Ammon's horn (tissue), 1 donor: ENCODE data around the gene COPG2.
"Not testable (repeated sequence)": the region's sequence is repeated elsewhere in the genome, so short reads cannot be mapped to it uniquely, and the experiment has no call there.

ENCODE experiments used
- DNase-seq: peaks from one replicate; pipeline ENCODE4 v3.0.0-alpha.2; 2016; ENCODE audit warnings: low spot score

COPG2 gene

DNA sequence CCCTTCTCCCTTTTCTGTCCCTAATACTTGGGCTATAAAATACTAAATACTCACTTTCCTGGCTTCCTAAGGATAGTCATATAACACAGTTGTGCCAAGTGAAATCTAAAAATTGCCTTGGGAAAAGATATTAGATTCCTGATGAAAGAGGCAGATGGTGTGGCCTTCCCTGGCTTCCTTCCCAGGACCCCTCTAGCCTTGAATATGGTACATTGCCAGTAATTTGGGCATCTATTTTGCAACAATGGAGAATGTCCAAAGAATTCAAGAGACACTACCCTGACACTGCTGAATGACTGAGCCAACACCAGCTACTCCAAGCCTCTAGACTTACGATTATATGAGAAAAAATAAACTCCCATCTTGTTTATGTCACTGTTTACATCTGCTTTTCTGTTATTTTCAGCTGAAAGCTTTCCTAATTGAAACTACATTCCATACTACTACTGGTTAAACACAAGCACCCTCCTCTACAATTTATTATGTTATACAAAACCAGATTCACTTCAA lies 17.9 kb downstream of the COPG2 start:
- no peak for DNase-seq

DNA sequence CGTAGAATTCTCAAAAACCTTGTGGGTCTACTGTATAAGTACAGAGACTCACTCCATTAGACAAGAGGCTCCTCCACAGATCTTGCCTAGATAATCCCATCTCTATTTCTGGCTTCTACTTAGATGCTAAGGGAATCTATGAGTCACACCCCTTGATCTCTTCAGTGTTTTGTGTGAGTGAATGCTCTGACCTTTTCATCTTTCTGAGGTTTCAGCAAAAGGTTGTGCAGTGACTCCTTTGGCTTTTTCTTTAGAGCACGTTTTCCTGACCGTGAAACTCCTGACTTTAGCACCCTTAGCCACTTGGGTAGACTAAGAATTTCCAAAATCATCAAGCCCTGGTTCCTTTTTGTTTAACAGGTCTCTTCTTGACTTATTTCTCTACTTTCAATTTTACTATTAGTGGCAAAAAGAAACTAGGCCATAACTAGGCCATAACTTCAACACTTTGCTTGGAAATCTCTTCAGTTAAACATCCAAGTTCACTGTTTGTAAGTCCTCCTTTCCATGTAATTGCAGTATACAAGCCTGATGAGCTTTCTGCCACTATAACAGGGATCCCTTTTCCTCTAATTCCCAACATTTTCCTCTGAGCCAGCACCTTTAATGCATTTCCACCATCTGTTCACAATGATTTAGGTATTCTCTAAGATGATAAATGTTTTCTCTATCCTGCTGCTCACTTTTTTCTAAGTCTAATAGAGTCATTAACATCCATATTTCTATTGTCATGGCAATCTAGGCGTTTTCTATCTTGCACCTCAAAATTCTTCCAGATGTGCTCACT lies 19.4 kb downstream of the COPG2 start:
- DNase-seq = no peak

DNA sequence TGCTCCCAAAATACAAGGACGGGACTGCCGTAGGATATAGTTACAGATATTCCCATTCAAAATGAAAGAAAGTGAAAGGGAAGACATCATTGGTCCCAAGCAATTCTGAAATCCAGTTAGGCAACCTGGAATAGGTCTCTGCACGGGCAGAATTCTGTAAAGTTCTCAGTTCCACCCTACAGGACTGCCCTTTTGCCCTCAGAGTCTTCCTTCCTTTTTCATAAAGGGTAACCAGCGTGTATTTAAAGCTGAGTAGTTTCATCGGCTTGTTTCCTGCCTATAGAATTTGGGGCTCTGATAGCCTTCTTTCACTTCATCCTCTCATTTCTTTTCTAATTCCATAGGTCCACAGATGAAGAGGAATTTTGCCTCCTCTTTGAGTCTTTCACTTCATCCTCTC lies 20.0 kb downstream of the COPG2 start:
- DNase-seq = no peak

DNA sequence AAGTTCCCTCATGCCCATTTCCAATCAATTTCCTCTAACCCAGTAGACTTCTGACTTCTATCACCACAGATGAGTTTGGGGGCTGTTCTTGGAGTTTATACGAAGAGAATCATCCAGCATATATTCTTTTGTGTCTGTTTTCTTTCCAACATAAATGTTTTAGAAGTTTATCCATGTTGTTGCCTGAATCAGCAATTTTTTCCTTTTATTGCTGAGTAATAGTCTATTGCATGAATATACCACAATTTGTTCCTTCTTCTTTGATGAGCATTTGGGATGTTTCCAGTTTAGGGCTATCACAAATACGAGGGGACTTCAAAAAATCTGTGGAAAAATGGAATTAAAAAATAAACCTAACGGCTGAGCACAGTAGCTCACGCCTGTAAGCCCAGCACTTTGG lies 26.2 kb downstream of the COPG2 start:
- no peak for DNase-seq

DNA sequence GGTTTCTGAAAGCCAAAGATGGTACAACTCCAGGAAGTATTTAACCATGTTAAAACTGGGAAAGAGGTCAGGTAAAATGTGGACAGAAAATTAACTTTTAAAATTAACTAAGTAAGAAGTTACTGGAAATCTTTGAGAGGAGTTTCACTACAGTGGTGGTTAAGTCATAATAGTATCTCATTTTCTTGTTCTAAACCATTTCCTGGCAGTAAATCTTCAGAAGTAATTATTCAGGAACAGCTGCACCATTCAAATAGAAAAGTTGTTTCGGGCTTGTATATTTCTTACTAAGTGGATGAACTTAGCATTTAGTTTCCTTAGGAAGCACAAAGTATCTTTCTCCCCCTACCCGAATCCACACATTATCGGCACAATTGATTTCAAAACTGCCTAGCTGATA lies 27.1 kb downstream of the COPG2 start:
- no peak for DNase-seq

DNA sequence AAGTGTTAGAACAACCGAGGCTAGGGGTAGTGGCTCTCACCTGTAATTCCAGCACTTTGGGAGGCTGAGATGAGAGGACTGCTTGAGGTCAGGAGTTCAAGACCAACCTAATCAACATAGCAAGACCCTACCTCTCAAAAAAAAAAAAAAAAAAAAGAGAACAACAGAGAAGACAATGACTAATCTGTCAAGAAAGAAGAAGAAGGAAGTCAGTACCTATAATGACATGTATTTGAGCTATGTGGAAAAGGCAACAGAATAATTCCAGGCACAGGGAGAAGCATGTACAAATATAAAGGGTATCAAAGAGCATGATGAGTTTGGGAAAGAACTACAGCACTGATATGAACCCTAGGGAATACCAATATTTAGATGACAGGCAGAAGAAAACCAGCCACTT lies 27.5 kb downstream of the COPG2 start:
- no peak for DNase-seq

DNA sequence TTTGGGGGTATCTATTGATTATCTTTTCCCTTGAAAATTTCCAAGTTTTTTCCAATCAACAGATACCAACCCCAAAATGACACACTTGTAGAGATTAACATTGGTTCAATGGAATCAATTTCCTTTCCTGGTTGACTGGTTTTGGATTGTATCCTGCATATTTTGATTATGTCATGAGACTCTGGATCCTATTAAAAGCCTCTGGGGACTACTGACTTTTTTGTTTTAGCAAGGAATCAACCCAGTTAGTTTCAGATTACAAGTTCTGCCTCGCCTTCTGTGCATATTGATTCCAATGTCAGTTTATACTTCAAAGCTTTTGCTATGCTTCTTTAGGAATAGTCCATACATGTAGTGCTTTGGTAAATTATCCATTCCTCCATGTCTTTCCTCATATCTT lies 29.2 kb downstream of the COPG2 start:
- DNase-seq = no peak

DNA sequence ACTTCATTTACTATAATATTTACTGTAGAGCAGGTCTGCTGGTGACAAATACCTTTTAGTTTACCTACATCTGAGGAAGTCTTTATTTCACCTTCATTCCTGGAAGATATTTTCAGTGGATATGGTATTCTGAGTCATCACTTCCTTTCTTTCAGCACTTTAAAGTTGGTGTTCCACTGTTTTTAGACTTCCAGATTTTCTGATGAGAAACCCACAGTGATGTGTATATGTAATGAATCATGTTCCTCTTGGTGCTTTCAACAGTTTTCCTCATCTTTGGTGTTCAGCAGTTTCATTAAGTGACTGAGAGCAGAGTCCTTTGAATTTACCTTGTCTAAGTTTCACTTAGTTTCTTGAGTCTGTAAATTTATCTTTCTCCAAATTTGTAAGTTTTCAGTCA lies 36.4 kb downstream of the COPG2 start:
- DNase-seq = no peak

DNA sequence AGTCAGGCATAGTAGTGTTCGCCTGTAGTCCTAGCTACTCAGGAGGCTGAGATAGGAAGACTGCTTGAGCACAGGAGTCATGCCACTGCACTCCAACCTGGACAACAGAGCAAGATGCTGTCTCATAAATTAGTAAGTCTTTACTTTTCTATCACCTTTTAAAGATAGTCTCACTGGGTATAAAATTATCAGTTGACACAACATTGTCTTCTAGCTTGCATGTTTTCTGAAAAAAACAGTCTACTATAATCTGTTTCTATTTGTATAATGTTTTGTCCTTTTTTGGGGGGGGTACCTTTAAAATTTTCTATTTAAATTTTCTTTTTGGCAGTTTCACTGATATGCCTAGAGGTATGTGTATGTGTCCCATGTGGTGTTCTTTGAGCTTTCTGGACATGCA lies 39.6 kb downstream of the COPG2 start:
- DNase-seq = no peak

DNA sequence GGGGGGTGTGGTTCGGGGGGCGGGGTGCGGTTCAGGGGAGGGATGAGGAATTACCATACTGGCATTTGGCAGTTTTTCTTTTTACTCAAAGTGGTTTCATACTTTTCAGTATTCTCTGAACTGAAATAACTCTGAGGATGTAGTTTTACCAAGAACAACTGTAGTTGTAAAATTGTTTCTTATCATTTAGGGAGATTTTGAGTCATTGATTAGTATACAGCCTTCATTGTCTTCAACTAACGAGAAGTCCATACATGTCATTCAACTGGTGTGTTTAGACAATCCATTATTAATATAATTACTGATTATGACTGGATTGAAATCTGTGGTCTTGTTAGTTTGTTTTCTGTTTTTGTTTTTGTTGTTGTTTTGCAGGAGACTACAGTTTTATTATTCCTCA lies 40.8 kb downstream of the COPG2 start:
- no peak for DNase-seq

DNA sequence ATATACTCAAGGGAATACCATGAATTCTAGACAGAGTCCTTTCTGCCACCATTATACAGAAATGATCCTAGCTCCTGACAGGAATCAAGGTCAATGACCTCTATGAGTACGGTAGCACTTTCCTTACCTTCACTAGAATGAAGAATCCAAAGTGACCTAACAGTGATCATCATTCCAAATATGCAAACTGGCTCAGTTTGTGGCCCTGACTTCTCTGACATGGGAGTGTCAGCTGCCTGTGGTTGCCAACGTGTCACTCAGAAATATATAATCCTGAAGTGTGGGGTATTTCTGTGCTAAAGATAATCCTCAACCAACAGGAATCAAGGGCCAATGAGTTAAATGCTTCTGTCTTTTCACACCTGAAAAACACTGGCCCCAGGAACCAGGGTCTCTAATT lies 45.7 kb downstream of the COPG2 start:
- no peak for DNase-seq

DNA sequence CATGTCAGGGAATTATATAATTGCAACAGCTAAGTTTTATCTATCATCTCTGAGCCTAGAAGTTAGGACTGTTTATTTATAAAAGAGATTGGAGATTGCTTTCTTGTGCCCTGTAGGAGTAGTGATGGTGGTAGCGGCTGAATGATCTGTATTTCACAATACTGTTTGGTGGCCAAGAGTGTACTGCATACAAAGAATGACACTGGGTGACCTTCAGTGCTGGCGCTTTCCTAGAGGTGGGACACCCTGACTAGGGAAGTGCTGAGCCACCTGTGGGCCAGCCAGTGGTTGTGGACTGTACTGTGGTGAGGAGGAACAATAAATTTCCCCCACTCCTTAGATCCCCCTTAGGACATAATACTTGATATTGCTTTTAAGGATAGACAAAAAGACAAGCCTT lies 53.0 kb downstream of the COPG2 start:
- no peak for DNase-seq

DNA sequence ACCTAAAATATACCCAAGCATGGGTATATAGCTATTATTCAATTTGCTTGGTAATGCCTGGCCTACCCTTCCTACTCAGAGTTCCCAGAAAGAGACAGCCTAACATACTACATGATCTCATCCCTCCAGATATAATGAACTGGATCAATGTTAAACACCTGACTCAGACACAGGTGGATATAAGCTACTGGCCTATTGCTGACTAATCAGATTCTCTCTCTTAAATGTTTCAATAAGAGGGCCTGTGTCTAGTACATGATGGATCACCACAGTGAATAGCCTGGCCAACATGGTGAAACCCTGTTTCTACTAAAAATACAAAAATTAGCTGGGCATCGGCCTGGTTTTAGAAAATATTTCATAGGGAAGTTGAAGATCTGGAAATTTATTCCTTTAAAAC lies 54.1 kb downstream of the COPG2 start:
- DNase-seq = no peak

DNA sequence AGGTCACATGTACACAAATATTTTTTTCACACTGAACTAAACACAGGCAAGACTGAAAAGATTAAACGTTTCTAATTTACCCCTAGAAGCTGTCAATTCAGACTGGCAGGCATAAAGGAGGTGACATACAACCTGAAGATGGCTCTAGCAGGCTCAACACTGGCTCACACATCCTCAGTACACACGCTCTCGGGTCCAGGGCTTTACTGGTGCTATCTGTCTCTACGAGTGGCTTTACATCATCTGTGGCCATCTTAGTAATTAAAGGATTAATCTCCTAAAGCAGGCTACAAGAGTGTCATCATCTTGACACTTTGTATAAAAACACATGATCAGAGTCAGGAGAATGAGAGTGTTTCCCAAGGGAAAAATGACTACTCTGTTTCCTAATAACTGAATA lies 57.3 kb downstream of the COPG2 start:
- no peak for DNase-seq

DNA sequence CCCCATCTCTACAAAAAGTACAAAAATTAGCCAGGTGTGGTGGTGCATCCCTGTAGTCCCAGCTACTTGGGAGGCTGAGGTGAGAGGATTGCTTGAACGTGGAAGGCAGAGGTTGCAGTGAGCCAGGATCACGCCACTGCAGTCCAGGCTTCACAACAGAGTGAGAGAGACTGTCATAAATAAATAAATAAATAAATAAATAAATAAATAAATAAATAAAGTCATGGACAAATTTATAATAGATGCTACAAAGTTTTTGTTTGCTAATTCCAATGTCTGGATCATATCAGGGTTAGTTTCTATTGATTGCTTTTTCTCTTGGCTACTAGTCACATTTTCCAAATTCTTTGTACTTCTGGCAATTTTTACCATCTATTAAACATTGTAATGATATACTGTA lies 61.5 kb downstream of the COPG2 start:
- DNase-seq = not testable (repeated sequence)

DNA sequence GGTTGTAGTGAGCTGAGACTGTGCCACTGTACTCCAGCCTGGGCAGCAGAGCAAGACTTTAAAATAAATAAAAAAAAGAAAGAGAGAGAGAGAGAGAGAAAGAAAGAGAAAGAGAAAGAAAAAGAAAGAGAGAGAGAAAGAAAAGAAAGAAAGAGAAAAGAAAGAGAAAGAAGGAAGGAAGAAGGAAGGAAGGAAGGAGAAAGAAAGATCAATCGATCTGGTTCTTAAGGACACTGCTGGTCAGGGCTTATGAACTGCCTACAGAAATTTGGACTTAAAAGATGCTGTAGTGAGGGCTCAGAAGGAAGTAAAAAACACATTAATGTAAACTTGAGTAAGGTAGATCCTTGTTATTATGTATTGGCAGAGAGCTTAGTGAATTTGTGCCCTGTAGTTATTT lies 62.4 kb downstream of the COPG2 start:
- DNase-seq = no peak

DNA sequence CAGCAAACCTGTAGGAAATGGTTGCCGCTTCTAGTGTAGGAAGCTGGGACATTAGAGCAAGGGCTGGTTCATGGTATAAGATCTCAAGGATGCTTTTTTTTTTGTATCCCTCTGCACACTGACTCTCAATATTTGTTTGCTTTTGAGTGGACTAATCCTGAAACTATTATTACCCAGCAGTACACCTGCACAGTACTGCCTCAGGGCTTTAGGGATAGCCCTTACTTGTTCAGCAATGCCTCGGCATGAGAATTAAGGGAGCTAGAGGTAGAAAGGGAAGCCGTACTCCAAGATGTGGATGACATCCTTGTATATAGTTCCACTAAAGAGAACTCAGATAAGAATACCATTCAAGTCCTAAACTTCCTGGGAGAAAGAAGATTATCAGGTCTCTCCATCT lies 70.5 kb downstream of the COPG2 start:
- DNase-seq = no peak

DNA sequence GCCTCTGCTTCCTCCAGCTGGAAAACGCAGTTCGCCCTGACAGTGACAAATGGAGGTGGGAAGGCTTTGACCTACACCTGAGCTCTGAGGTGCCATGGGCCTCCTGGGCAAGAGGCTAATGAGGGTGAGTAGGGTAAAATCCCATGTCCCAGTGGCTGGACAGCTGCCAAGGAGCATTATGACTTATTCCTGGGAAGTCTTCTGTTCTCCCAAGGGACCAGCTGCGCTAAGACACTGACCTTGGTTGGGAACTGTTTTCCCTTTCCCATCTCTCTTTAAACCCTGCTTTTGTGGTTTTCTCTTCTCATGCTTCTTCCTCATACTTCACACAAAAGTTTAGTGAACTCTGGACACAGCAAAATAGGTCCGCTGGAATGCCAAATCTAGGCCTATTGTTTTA lies 72.6 kb downstream of the COPG2 start:
- no peak for DNase-seq

DNA sequence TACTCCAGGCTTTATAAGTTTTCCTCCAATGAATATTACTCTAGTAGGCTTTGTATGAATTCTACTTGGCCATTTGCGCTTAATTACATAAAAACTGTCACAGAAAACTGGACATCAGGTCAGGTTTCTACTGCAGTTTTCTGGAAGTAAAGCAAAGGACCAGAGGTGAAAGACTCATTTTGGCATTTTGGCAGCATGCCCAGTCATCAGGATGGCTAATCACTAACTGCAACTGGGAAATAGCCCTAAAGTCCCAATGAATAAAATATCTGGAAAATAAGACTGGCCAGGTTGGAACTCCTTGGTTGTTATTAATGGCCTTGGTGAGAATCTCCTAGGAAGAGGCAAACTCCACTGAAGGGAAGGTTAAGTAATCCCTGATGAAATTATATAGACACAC lies 75.5 kb downstream of the COPG2 start:
- no peak for DNase-seq

DNA sequence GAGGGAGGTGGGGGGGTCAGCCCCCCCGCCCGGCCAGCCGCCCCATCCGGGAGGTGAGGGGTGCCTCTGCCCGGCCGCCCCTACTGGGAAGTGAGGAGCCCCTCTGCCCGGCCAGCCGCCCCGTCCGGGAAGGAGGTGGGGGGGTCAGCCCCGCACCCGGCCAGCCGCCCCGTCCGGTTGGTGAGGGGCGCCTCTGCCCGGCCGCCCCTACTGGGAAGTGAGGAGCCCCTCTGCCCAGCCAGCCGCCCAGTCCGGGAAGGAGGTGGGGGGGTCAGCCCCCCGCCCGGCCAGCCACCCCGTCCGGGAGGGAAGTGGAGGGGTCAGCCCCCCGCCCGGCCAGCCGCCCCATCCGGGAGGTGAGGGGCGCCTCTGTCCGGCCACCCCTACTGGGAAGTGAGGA lies 77.1 kb downstream of the COPG2 start:
- not testable (repeated sequence) for DNase-seq

DNA sequence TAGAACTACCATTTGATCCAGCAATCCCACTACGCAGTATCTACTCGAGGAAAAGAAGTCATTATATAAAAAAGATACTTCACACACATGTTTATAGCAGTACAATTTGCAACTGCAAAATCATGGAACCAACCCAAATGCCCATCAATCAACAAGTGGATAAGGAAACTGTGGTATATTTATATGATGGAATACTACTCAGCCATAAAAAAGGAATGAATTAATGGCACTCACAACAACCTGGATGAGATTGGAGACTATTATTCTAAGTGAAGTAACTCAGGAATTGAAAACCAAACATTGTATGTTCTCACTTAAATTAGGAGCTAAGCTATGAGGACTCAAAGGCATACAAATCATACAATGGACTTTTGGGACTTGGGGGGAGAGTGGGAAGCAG lies 82.6 kb downstream of the COPG2 start:
- not testable (repeated sequence) for DNase-seq

DNA sequence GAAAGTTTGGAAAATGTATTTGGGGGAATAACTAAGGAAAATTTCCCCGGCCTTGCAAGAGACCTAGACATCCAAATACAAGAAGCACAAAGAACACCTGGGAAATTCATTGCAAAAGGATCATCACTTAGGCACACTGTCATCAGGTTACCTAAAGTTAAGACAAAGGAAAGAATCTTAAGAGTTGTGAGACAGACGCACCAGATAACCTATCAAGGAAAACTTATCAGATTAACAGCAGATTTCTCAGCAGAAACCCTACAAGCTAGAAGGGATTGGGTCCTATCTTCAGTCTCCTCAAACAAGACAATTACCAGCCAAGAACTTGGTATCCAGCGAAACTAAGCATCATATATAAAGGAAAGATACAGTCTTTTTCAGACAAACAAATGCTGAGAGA lies 93.4 kb downstream of the COPG2 start:
- not testable (repeated sequence) for DNase-seq

DNA sequence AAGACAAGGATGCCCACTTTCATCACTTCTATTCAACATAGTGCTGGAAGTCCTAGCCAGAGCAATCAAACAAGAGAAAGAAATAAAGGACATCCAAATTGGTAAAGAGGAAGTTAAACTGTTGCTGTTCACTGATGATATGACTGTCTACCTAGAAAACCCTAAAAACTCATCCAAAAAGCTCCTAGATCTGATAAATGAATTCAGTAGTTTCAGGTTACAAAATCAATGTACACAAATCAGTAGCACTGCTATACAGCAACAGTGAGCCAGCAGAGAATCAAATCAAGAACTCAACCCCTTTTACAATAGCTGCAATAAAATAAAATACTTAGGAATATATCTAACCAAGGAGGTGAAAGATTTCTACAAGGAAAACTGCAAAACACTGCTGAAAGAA lies 98.4 kb downstream of the COPG2 start:
- not testable (repeated sequence) for DNase-seq

DNA sequence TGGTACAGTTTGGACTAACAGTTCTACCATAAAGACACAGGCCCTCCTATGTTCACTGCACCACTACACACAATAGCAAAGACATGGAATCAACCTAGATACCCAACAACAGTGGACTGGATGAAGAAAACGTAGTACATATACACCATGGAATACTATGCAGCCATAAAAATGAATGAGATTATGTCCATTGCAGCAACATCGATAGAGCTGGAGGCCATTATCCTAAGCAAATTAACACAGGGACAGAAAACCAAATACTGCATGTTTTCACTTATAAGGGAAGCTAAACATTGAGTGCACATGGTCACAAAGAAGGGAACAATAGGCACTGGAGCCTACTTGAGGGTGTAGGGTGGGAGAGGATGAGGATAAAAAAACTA lies 101.7 kb downstream of the COPG2 start:
- no peak for DNase-seq
